Bronchial epithelial cell (primary cell): ENCODE data around the gene ACTN4. TPM values are rescaled to one million over a fixed set of nuclear protein-coding genes. Genes with fewer than 3 reads are reported as not detected.

ENCODE experiments used
- DNase-seq: peaks from one replicate; pipeline ENCODE4 v3.0.0-alpha.2; 2010; ENCODE audit warnings: low read depth
- FAIRE-seq: peaks from 2 replicates; lab custom pipeline; 2011; peaks lifted over from hg19 to GRCh38; lab: Jason Lieb, UNC
- H3K27me3 ChIP-seq: 2 replicates; pipeline ENCODE4 v1.5.1; 2011; ENCODE audit warnings: low read length; ENCODE audit not compliant: control insufficient read depth, insufficient read depth
- H3K36me3 ChIP-seq: 2 replicates; pipeline ENCODE4 v1.5.1; 2011; ENCODE audit warnings: low read length; ENCODE audit not compliant: control insufficient read depth, insufficient read depth
- H3K4me3 ChIP-seq: 2 replicates; pipeline ENCODE4 v1.5.1; 2011; ENCODE audit warnings: mild to moderate bottlenecking, low read depth, low read length, control low read depth
- total RNA-seq: library from RNA; depleted of rRNA; stranded (reverse); fragments of >200 nt; gene quantifications from 2 replicates; pipeline ENCODE4 v1.2.1, GENCODE V29; 2014
- TF ChIP-seq, protein P1 (sequence below): IDR thresholded peaks from 2 replicates; pipeline ENCODE4 v1.5.1; 2011; ENCODE audit warnings: mild to moderate bottlenecking, moderate library complexity, low read length, control low read depth, inconsistent platforms; ENCODE audit not compliant: insufficient read depth, severe bottlenecking

The ACTN4 gene
- total RNA-seq, 1 donor from 2014 or later = 130 TPM

DNA sequence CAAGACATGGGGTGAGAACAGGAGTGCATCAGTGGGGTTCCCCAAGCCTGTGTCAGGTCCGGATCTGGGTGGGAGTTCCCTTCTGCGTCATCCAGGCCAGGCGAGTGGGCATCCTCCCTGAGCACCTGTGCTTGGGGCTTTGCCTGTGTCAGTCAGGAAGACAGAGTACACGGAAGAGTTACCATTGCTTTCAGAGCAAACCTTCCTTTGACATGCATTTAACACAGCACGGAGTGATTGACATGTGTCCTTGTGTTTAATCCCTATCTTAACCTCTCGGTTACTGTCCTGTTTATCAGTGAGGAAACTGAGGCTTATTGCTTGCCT, 49.2 kb downstream of the ACTN4 start:
- Histone ChIP-seq H3K36me3 (peaks cover 30% of the 10 kb centered on the region), H3K4me3 (no peak overlapping the region), H3K27me3 (no peaks in the 10 kb centered on the region)
- no peak for DNase-seq
- TF ChIP-seq, protein P1, sequence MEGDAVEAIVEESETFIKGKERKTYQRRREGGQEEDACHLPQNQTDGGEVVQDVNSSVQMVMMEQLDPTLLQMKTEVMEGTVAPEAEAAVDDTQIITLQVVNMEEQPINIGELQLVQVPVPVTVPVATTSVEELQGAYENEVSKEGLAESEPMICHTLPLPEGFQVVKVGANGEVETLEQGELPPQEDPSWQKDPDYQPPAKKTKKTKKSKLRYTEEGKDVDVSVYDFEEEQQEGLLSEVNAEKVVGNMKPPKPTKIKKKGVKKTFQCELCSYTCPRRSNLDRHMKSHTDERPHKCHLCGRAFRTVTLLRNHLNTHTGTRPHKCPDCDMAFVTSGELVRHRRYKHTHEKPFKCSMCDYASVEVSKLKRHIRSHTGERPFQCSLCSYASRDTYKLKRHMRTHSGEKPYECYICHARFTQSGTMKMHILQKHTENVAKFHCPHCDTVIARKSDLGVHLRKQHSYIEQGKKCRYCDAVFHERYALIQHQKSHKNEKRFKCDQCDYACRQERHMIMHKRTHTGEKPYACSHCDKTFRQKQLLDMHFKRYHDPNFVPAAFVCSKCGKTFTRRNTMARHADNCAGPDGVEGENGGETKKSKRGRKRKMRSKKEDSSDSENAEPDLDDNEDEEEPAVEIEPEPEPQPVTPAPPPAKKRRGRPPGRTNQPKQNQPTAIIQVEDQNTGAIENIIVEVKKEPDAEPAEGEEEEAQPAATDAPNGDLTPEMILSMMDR = no peak
- FAIRE-seq = peak; percentile 86

DNA sequence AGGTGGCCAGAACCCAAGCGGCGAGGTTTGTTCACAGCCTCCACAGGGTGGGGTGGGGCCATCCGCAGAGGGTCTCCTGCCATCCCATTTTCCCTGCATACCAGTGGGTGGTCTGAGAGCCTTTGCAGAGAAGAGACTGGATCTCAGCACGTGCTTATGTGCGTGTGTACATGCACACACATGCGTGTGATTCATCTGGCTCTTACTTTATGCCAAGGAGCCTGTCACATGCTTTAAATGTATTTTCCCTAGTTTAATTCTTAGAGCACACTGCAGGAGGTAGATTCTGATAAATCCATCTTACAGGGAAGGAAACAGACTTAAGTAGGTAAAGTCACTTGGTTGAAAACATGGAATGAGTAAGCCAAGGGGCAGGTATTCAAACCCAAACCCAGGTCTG, 49.7 kb downstream of the ACTN4 start:
- H3K27me3 ChIP-seq = no peaks in the 10 kb centered on the region
- TF ChIP-seq, protein P1 = no peak
- peaks cover 35% of the 10 kb centered on the region for H3K36me3 ChIP-seq
- peak; percentile 70 for DNase-seq
- no peak overlapping the region for H3K4me3 ChIP-seq
- FAIRE-seq = no peak

DNA sequence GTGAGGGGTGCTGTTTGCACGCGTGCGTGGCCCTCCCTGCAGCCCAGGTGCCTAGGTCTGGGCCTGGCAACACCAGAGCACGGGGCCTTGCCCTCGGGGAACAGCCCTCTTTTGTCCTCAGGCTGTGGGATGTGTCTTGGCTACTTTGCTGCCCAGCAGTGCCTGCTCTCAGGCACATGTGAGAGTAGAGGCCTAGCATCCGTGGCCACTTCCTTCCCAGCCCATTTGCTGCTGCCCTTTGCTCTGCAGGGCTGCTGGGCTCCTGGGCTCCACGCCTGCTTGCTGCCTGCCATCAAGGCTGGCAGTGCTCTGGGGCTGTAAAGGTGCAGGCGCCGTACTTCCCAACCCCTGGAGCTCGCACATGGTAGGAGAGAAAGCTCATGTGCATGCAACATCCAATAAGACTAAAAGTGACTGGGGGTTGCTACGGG, 50.2 kb downstream of the ACTN4 start:
- no peak overlapping the region for H3K4me3 ChIP-seq
- no peak for DNase-seq
- TF ChIP-seq, protein P1 = no peak
- H3K27me3 ChIP-seq = no peaks in the 10 kb centered on the region
- no peak for FAIRE-seq
- peaks cover 39% of the 10 kb centered on the region for H3K36me3 ChIP-seq

DNA sequence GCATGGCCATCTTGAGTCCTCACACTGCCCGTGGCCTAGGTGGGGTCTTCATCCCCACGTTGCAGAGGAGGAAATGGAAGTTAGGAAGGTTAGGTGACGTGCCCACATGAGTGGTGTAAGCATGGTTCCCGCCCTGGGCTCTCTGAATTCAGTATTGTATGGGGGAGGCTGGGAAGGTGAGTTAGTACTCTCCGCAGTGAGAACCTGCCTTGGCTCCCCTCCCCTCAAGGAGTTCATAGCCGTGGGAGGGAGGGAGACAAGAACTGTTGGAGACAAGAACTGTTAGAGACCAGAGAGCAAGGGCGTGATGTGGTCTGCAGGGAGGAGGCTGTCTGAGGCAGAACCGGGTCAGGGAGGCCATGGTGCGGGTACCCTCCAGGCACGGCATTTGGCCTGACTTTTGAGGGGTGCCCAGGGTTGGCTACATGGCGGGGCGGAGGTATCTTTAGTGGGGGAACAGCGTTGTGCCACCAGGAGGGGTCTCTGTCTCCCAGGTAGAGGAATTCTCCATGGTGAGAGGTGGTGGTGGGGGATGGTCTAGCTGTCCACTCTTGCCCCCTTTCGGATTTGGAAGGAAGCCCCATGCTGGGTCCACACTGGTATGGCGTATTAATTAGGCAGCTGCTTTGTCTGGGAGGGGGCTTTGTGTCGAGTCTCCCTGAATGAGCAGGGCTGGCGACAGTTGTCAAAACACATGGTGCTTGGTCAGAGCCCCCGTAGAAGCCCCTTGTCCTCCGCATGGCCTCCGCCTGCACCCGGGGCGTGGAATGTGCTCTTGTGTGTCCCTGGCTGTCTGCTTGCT, 51.0 kb downstream of the ACTN4 start:
- no peaks in the 10 kb centered on the region for H3K27me3 ChIP-seq
- DNase-seq (no peak), FAIRE-seq (no peak)
- TF ChIP-seq, protein P1 = peak; percentile 27
- no peak overlapping the region for H3K4me3 ChIP-seq
- peaks cover 42% of the 10 kb centered on the region for H3K36me3 ChIP-seq

DNA sequence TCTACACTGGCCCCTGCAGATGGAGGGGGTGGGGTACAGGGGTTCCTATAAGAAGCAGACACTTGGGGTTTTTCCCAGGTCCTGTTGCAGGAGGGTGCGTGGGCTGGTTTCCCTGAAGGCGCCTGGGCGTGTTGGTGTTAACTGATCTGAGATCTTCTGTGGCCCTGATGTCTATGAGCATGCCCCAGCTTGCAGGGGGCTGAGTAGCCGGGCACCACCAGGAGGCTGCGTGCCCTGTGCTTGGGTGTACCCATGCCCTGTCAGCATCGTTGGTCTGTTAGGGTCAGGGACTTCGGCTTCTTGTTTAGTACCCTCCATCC, 51.5 kb downstream of the ACTN4 start:
- DNase-seq = peak; percentile 96
- H3K27me3 ChIP-seq = no peaks in the 10 kb centered on the region
- FAIRE-seq = no peak
- H3K36me3 ChIP-seq = peaks cover 44% of the 10 kb centered on the region
- H3K4me3 ChIP-seq = no peak overlapping the region
- TF ChIP-seq, protein P1 = no peak
